Keratinocyte (primary cell): ENCODE data around the gene AOX1.

ENCODE experiments used
- EZH2 ChIP-seq: IDR thresholded peaks from one replicate; pipeline ENCODE4 v1.6.1; 2012; ENCODE audit warnings: inconsistent platforms, mild to moderate bottlenecking, low read length, moderate library complexity
- TF ChIP-seq, protein P1 (sequence below), 3 experiments: IDR thresholded peaks in 1 of 3; conservative IDR thresholded peaks in 1 of 3; optimal IDR thresholded peaks in 1 of 3; 2 replicates in 2 of 3; 3 replicates in 1 of 3; pipeline versions ENCODE3 to v1.5.1; 2011; ENCODE audit warnings: low read length in 3 of 3, mild to moderate bottlenecking in 3 of 3, moderate library complexity in 2 of 3, control low read depth in 1 of 3, inconsistent platforms in 1 of 3; ENCODE audit not compliant: insufficient read depth in 2 of 3; ENCODE audit errors: extremely low read depth in 1 of 3

DNA sequence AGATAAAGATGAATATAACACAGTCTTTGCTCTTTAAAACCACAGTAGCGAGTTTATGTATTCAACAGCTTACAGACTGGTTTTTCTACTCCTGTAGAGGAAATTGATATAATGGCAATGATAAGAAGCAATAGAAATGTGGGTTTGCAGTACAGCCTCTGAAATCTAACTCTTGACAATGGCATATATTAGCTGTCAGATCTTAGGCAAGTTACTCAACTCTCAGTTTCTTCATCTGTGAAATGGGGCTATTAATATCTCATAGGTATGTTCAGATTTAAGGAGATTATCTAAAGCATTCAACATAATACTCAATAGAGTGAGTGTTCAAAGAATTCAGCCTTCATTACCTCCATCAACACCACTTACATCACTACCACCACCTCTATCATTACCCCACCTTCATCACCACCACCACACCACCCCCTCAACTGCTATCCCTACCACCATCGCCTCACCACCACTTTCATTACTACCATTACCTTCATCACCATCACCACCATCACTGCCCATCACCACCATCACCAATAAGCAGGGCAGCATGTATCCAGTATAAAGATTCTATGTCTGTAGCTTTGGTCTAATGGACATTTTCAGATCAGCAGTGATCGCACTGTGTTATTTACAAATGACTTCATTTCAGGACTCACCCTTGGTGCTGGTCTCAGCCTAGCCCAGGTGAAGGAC, 22.7 kb downstream of the AOX1 start:
- TF ChIP-seq, protein P1, sequence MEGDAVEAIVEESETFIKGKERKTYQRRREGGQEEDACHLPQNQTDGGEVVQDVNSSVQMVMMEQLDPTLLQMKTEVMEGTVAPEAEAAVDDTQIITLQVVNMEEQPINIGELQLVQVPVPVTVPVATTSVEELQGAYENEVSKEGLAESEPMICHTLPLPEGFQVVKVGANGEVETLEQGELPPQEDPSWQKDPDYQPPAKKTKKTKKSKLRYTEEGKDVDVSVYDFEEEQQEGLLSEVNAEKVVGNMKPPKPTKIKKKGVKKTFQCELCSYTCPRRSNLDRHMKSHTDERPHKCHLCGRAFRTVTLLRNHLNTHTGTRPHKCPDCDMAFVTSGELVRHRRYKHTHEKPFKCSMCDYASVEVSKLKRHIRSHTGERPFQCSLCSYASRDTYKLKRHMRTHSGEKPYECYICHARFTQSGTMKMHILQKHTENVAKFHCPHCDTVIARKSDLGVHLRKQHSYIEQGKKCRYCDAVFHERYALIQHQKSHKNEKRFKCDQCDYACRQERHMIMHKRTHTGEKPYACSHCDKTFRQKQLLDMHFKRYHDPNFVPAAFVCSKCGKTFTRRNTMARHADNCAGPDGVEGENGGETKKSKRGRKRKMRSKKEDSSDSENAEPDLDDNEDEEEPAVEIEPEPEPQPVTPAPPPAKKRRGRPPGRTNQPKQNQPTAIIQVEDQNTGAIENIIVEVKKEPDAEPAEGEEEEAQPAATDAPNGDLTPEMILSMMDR (optimal IDR thresholded peaks at IDR 0.05 in 1 of 3, IDR thresholded peaks at IDR 0.05 in 1 of 3, conservative IDR thresholded peaks at IDR 0.05 in 1 of 3; ENCODE audit: extremely low read depth in 1 of 3, insufficient read depth in 2 of 3, low read length in 3 of 3) = no peak
- no peak for TF ChIP-seq EZH2
